Mesendoderm (in vitro differentiated cells): ENCODE data around the gene PLEKHA1. TPM values are rescaled to one million over a fixed set of nuclear protein-coding genes. Genes with fewer than 3 reads are reported as not detected.
A peak's percentile ranks its signal among the peaks of the same experiment; 100 is the strongest.

Experiments used
- DNase-seq: peaks from one replicate; pipeline ENCODE4 v3.0.0; 2013
- H2AK5ac ChIP-seq: 2 replicates; pipeline ENCODE4 v1.6.1; 2013; ENCODE audit warnings: low read length, inconsistent platforms
- H2BK120ac ChIP-seq: 2 replicates; pipeline ENCODE4 v1.6.1; 2013; ENCODE audit warnings: low read depth, mild to moderate bottlenecking, low read length, moderate library complexity, mixed read lengths
- H2BK15ac ChIP-seq: replicated peaks from 2 replicates; pipeline ENCODE4 v1.6.1; 2013; ENCODE audit warnings: low read depth, mild to moderate bottlenecking, moderate library complexity
- H2BK5ac ChIP-seq: 2 replicates; pipeline ENCODE4 v1.6.1; 2013; ENCODE audit warnings: low read length, inconsistent platforms
- H3K18ac ChIP-seq: 2 replicates; pipeline ENCODE4 v1.6.1; 2013; ENCODE audit warnings: mild to moderate bottlenecking, low read length, mixed read lengths
- H3K23ac ChIP-seq: one replicate; pipeline ENCODE4 v1.6.1; 2013; ENCODE audit warnings: low read length
- H3K27ac ChIP-seq: 2 replicates; pipeline ENCODE4 v1.5.1; 2013; ENCODE audit warnings: low read depth, mild to moderate bottlenecking, inconsistent platforms, low read length, moderate library complexity
- H3K27me3 ChIP-seq: 2 replicates; pipeline ENCODE4 v1.6.1; 2013; ENCODE audit warnings: low read length, control low read depth, mild to moderate bottlenecking, inconsistent platforms; ENCODE audit not compliant: insufficient read depth, poor library complexity
- H3K36me3 ChIP-seq: 2 replicates; pipeline ENCODE4 v1.6.1; 2013; ENCODE audit warnings: low read length, inconsistent platforms; ENCODE audit not compliant: control insufficient read depth, insufficient read depth
- H3K4ac ChIP-seq: one replicate; pipeline ENCODE4 v1.6.1; 2013; ENCODE audit warnings: low read depth, mild to moderate bottlenecking, low read length, moderate library complexity
- H3K4me1 ChIP-seq: 2 replicates; pipeline ENCODE4 v1.6.1; 2013; ENCODE audit warnings: low read depth, low read length, inconsistent platforms; ENCODE audit not compliant: control insufficient read depth
- H3K4me2 ChIP-seq: 2 replicates; pipeline ENCODE4 v1.6.1; 2013; ENCODE audit warnings: low read length
- H3K4me3 ChIP-seq: 2 replicates; pipeline ENCODE4 v1.5.1; 2013; ENCODE audit warnings: mild to moderate bottlenecking, low read length
- H3K56ac ChIP-seq: one replicate; pipeline ENCODE4 v1.6.1; 2013; ENCODE audit warnings: low read length
- H3K79me1 ChIP-seq: 2 replicates; pipeline ENCODE4 v1.6.1; 2013; ENCODE audit warnings: low read length, inconsistent platforms
- H3K79me2 ChIP-seq: 2 replicates; pipeline ENCODE4 v1.6.1; 2013; ENCODE audit warnings: mild to moderate bottlenecking, low read length; ENCODE audit not compliant: control insufficient read depth, insufficient read depth
- H3K9ac ChIP-seq: 2 replicates; pipeline ENCODE4 v1.6.1; 2013; ENCODE audit warnings: low read length, inconsistent platforms
- H4K5ac ChIP-seq: one replicate; pipeline ENCODE4 v1.6.1; 2013; ENCODE audit warnings: low read length
- H4K8ac ChIP-seq: one replicate; pipeline ENCODE4 v1.6.1; 2013; ENCODE audit warnings: low read depth, mild to moderate bottlenecking, control low read depth, low read length, moderate library complexity
- WGBS: extraction: QIAGEN DNeasy Blood & Tissue Kit; methylation state at CpG from one replicate; pipeline ENCODE4 v1.1.7; 2013; ENCODE audit warnings: low lambda C conversion rate, missing lambda C conversion rate; ENCODE audit not compliant: insufficient coverage; ENCODE audit errors: extremely low coverage; 5-methylcytosine and 5-hydroxymethylcytosine counted together
- polyA plus RNA-seq, 2 experiments: library from polyadenylated mRNA; stranded (reverse); fragments of 200-250 nt; gene quantifications; one replicate each; pipeline ENCODE4 v1.2.3, GENCODE V29; 2013

The PLEKHA1 gene
- 16.3 TPM for polyA plus RNA-seq (2013, experiment 1 of 2)
- 16.8 TPM for polyA plus RNA-seq (2013, experiment 2 of 2)

GRCh38 chr10:122374237-122374858 is at the start of gene PLEKHA1:
Gene PLEKHA1 (plus strand): TSS chr10:122374708. CDS start chr10:122393201, 18,493 bp downstream.
- peak within 1 kb of the TSS; percentile 80 for H3K27ac ChIP-seq
- no peak within 1 kb of the TSS for H4K5ac ChIP-seq
- WGBS: no CpG with 5 or more reads among the region's 71 CpGs

GRCh38 chr10:122325235-122325634 is 49.3 kb upstream of the PLEKHA1 start:
- Histone ChIP-seq H3K4ac (no peak overlapping the region), H4K8ac (no peak overlapping the region), H3K23ac (no peak overlapping the region), H3K4me1 (no peaks in the 10 kb centered on the region), H2BK120ac (no peak overlapping the region), H3K36me3 (no peaks in the 10 kb centered on the region), H3K4me3 (no peak overlapping the region), H3K9ac (no peak overlapping the region), H4K5ac (no peak overlapping the region), H3K79me2 (no peaks in the 10 kb centered on the region), H3K79me1 (no peaks in the 10 kb centered on the region), H3K18ac (no peak overlapping the region), H2BK5ac (no peak overlapping the region), H3K4me2 (no peak overlapping the region), H3K56ac (no peak overlapping the region), H2AK5ac (no peak overlapping the region), H2BK15ac (no peak overlapping the region), H3K27me3 (no peaks in the 10 kb centered on the region), H3K27ac (no peak overlapping the region)
- no peak for DNase-seq
- no CpG with 5 or more reads among the region's 2 CpGs for WGBS

More at GRCh38 chr10:122374237-122374858, at the start of gene PLEKHA1:
- Histone ChIP-seq H3K36me3 (no peaks in the 10 kb centered on the region), H3K18ac (peak within 1 kb of the TSS; percentile 69), H3K4ac (no peak within 1 kb of the TSS), H2BK120ac (no peak within 1 kb of the TSS), H3K23ac (peak within 1 kb of the TSS; percentile 66), H3K79me1 (peaks cover 5% of the 10 kb centered on the region), H3K4me1 (no peaks in the 10 kb centered on the region), H2BK5ac (no peak within 1 kb of the TSS), H3K4me3 (peak within 1 kb of the TSS; percentile 72), H3K4me2 (peak within 1 kb of the TSS; percentile 95), H3K56ac (peak within 1 kb of the TSS; percentile 90), H3K27me3 (no peaks in the 10 kb centered on the region), H4K8ac (peak within 1 kb of the TSS; percentile 1), H3K9ac (peak within 1 kb of the TSS; percentile 75), H3K79me2 (peaks cover 2% of the 10 kb centered on the region), H2BK15ac (no peak within 1 kb of the TSS), H2AK5ac (no peak within 1 kb of the TSS)
- DNase-seq: peak; percentile 97

- Histone ChIP-seq H3K4ac (no peak overlapping the region), H3K79me2 (no peaks in the 10 kb centered on the region), H3K4me2 (no peak overlapping the region), H3K79me1 (no peaks in the 10 kb centered on the region), H4K8ac (no peak overlapping the region), H2BK15ac (no peak overlapping the region), H3K9ac (no peak overlapping the region), H3K56ac (no peak overlapping the region), H3K23ac (no peak overlapping the region), H3K4me3 (no peak overlapping the region), H2BK5ac (no peak overlapping the region), H3K27ac (no peak overlapping the region), H2BK120ac (no peak overlapping the region), H2AK5ac (no peak overlapping the region), H3K27me3 (no peaks in the 10 kb centered on the region), H4K5ac (no peak overlapping the region), H3K4me1 (no peaks in the 10 kb centered on the region), H3K18ac (no peak overlapping the region), H3K36me3 (no peaks in the 10 kb centered on the region)
- no CpG with 5 or more reads among the region's 5 CpGs for WGBS
- no peak for DNase-seq
Observed at GRCh38 chr10:122326385-122326784, 48.1 kb upstream of the PLEKHA1 start.

- no peak for DNase-seq
- no peak overlapping the region for H3K18ac ChIP-seq
- H2AK5ac ChIP-seq: no peak overlapping the region
- H3K36me3 ChIP-seq: no peaks in the 10 kb centered on the region
- H3K4me3 ChIP-seq: no peak overlapping the region
- no peak overlapping the region for H2BK5ac ChIP-seq
- no peaks in the 10 kb centered on the region for H3K79me2 ChIP-seq
- no peak overlapping the region for H3K4me2 ChIP-seq
- no peak overlapping the region for H3K27ac ChIP-seq
- no peak overlapping the region for H3K4ac ChIP-seq
- H2BK15ac ChIP-seq: no peak overlapping the region
- no peak overlapping the region for H4K5ac ChIP-seq
- no peak overlapping the region for H3K23ac ChIP-seq
- no peak overlapping the region for H4K8ac ChIP-seq
- no peak overlapping the region for H2BK120ac ChIP-seq
- no peaks in the 10 kb centered on the region for H3K27me3 ChIP-seq
- H3K79me1 ChIP-seq: no peaks in the 10 kb centered on the region
- no CpG with 5 or more reads among the region's 6 CpGs for WGBS
- no peak overlapping the region for H3K56ac ChIP-seq
- H3K4me1 ChIP-seq: no peaks in the 10 kb centered on the region
- no peak overlapping the region for H3K9ac ChIP-seq
Observed at GRCh38 chr10:122326806-122327205, 47.7 kb upstream of the PLEKHA1 start.

- Histone ChIP-seq H3K56ac (no peak overlapping the region), H2BK15ac (no peak overlapping the region), H2BK5ac (no peak overlapping the region), H3K36me3 (no peaks in the 10 kb centered on the region), H2AK5ac (no peak overlapping the region), H3K79me2 (no peaks in the 10 kb centered on the region), H3K79me1 (no peaks in the 10 kb centered on the region), H2BK120ac (no peak overlapping the region), H3K27me3 (no peaks in the 10 kb centered on the region), H3K4me3 (no peak overlapping the region), H3K4ac (no peak overlapping the region), H3K9ac (no peak overlapping the region), H3K4me2 (no peak overlapping the region), H3K4me1 (no peaks in the 10 kb centered on the region), H3K18ac (no peak overlapping the region), H3K23ac (no peak overlapping the region), H3K27ac (no peak overlapping the region), H4K8ac (no peak overlapping the region), H4K5ac (no peak overlapping the region)
- no CpG with 5 or more reads among the region's 16 CpGs for WGBS
- no peak for DNase-seq
Observed at GRCh38 chr10:122327237-122328206, 47.0 kb upstream of the PLEKHA1 start.
